HCT116 (cell line): Measurements from ENCODE around the gene IL1RN. TPM values are rescaled to one million over a fixed set of nuclear protein-coding genes. Genes with fewer than 3 reads are reported as not detected.

Experiments
- ATAC-seq: fragments of 200-7000 bp; cut with Tn5 transposase; 2 replicates; pipeline ENCODE4 v1.9.1; 2020; ENCODE audit warnings: mild to moderate bottlenecking, moderate library complexity
- BruUV-seq: library from RNA; stranded (reverse); fragments of 400-500 nt; replicated peaks from 2 replicates; lab custom pipeline; 2021; lab: Mats Ljungman, UMichigan
- CTCF ChIA-PET: fragments of 300-600 bp; sonication (Branson Sonifier 250); formaldehyde crosslinking; loops from one replicate; lab custom pipeline; 2021; ENCODE audit warnings: antibody characterized with exemption; lab: Charles Lee
- POLR2A ChIA-PET: fragments of 300-600, 350-600 bp; sonication (Branson Sonifier 250); formaldehyde crosslinking; loops from one replicate; lab custom pipeline; 2021; ENCODE audit warnings: antibody characterized with exemption; lab: Charles Lee
- RAD21 ChIA-PET, 2 experiments: fragments of 300-600 bp; sonication (Branson Sonifier 250); formaldehyde crosslinking; loops; one replicate each; lab custom pipeline; 2023; ENCODE audit warnings: low total read pairs in 2 of 2; ENCODE audit not compliant: uncharacterized antibody in 2 of 2, unreplicated experiment in 2 of 2, low non-redundant PET in 1 of 2; lab: Charles Lee
- DNase-seq: peaks from one replicate; pipeline ENCODE4 v3.0.0-alpha.2; 2010; ENCODE audit warnings: low read depth, low spot score
- H2AFZ ChIP-seq: fragments of 200-600 bp; shearing (Covaris generic), sonication (generic); 2 replicates; pipeline ENCODE4 v1.6.1; 2017; ENCODE audit warnings: low read depth, mixed run types, mixed read lengths, antibody characterized with exemption, low read length; ENCODE audit not compliant: poor library complexity, severe bottlenecking
- H3K27ac ChIP-seq: 2 replicates; pipeline ENCODE4 v1.5.1; 2012; ENCODE audit warnings: low read depth, low read length
- H3K27me3 ChIP-seq: fragments of 200-600 bp; sonication (generic); 2 replicates; pipeline ENCODE4 v1.6.1; 2016; ENCODE audit warnings: mixed run types, low read length, mixed read lengths; ENCODE audit not compliant: insufficient read depth
- H3K36me3 ChIP-seq, 2 experiments: fragments of 200-500 bp in 1 of 2; fragments of 200-600 bp in 1 of 2; sonication (Bioruptor generic) in 1 of 2; sonication (generic) in 1 of 2; 2 replicates each; pipeline versions ENCODE4 v1.5.1 to v1.6.1; 2014 to 2016; ENCODE audit warnings: low read length in 2 of 2, inconsistent platforms in 1 of 2, mixed read lengths in 1 of 2, mixed run types in 1 of 2; ENCODE audit not compliant: insufficient read depth in 2 of 2, control insufficient read depth in 1 of 2
- H3K4me1 ChIP-seq, 2 experiments: fragments of 200-600 bp in 1 of 2; sonication (generic) in 1 of 2; 2 replicates each; pipeline versions ENCODE4 v1.5.1 to v1.6.1; 2012 to 2017; ENCODE audit warnings: low read length in 2 of 2, inconsistent platforms in 1 of 2, mild to moderate bottlenecking in 1 of 2, mixed read lengths in 1 of 2, mixed run types in 1 of 2, moderate library complexity in 1 of 2; ENCODE audit not compliant: insufficient read depth in 2 of 2, control insufficient read depth in 1 of 2
- H3K4me2 ChIP-seq: fragments of 200-600 bp; sonication (generic); 2 replicates; pipeline ENCODE4 v1.6.1; 2017; ENCODE audit warnings: mixed run types, low read length, mixed read lengths
- H3K4me3 ChIP-seq, 2 experiments: fragments of 200-600 bp in 1 of 2; sonication (generic) in 1 of 2; replicated peaks in 1 of 2; 2 replicates each; pipeline ENCODE4 v1.5.1; 2011 to 2016; ENCODE audit warnings: low read length in 2 of 2, control low read depth in 1 of 2, low read depth in 1 of 2, mild to moderate bottlenecking in 1 of 2, mixed read lengths in 1 of 2, mixed run types in 1 of 2
- H3K79me2 ChIP-seq: fragments of 200-600 bp; sonication (generic); 2 replicates; pipeline ENCODE4 v1.6.1; 2017; ENCODE audit warnings: mild to moderate bottlenecking, mixed run types, low read length, moderate library complexity, mixed read lengths; ENCODE audit not compliant: insufficient read depth
- H3K9ac ChIP-seq: fragments of 200-600 bp; sonication (generic); 2 replicates; pipeline ENCODE4 v1.6.1; 2016; ENCODE audit warnings: low read length, mixed read lengths
- H3K9me2 ChIP-seq: fragments of 200-600 bp; sonication (generic), shearing (Covaris generic); 2 replicates; pipeline ENCODE4 v1.6.1; 2017; ENCODE audit warnings: mixed run types, mild to moderate bottlenecking, moderate library complexity; ENCODE audit not compliant: insufficient read depth
- H3K9me3 ChIP-seq, 2 experiments: fragments of 200-500 bp in 1 of 2; fragments of 200-600 bp in 1 of 2; sonication (Bioruptor generic) in 1 of 2; sonication (generic) in 1 of 2; 2 replicates each; pipeline ENCODE4 v1.6.1; 2014 to 2017; ENCODE audit warnings: low read length in 2 of 2, mixed read lengths in 2 of 2, inconsistent platforms in 1 of 2, low read depth in 1 of 2, mild to moderate bottlenecking in 1 of 2, mixed run types in 1 of 2, moderate library complexity in 1 of 2; ENCODE audit not compliant: control insufficient read depth in 1 of 2, insufficient read depth in 1 of 2
- H4K20me1 ChIP-seq: fragments of 200-600 bp; sonication (generic), shearing (Covaris generic); 2 replicates; pipeline ENCODE4 v1.6.1; 2017; ENCODE audit warnings: mixed run types, mild to moderate bottlenecking, moderate library complexity; ENCODE audit not compliant: insufficient read depth
- EGR1 ChIP-seq: IDR thresholded peaks from 2 replicates; pipeline ENCODE4 v1.6.1; 2012; ENCODE audit warnings: low read depth
- MAX ChIP-seq: IDR thresholded peaks from 2 replicates; pipeline ENCODE4 v1.6.1; 2012
- POLR2AphosphoS5 ChIP-seq: IDR thresholded peaks from 2 replicates; pipeline ENCODE4 v1.6.1; 2011; ENCODE audit warnings: mild to moderate bottlenecking, low read depth, low read length, moderate library complexity
- SP1 ChIP-seq: IDR thresholded peaks from 2 replicates; pipeline ENCODE4 v1.6.1; 2012; ENCODE audit warnings: low read depth
- ZFX ChIP-seq: fragments of 450-650 bp; IDR thresholded peaks from 2 replicates; pipeline ENCODE4 v1.6.1; 2017
- intact Hi-C: fragments of 100-400 bp; cut with micrococcal nuclease; formaldehyde crosslinking; loops from 2 replicates; pipeline ENCODE4 v1.10.0; 2022
- total RNA-seq: library from RNA; stranded (reverse); gene quantifications from one replicate; pipeline ENCODE4 v1.2.1, GENCODE V29; 2021; ENCODE audit not compliant: unreplicated experiment

Gene IL1RN
- total RNA-seq, 1 experiment from 2014 or later: 0.25 TPM

GRCh38 chr2:113157118-113157896, 29.9 kb downstream of the IL1RN start:
- ChIA-PET POLR2A (interaction anchor here (0.6 to 1.9 kb wide), 5 partner anchors 19 to 47 kb away, joined by 3 to 8 read pairs (median 5); no protein-coding TSS in a partner anchor), RAD21 (interaction anchor here in 1 of 2 experiments (1.2 kb wide), 1 partner anchor 19 kb away, joined by 4 read pairs; no protein-coding TSS in a partner anchor)
- Histone ChIP-seq H3K27me3 (no peaks in the 10 kb centered on the region), H3K9me3 (no peaks in the 10 kb centered on the region), H3K79me2 (no peaks in the 10 kb centered on the region), H3K4me1 (peaks cover 22 to 35% of the 10 kb centered on the region in 2 experiments; a peak in 3 of 4 replicates), H2AFZ (peak overlapping the region; percentile 71)
- TF ChIP-seq MAX: peak; percentile 15; the same call in 1 of the 2 replicates
- peak; percentile 31; the same call in 1 of the 2 replicates for TF ChIP-seq POLR2AphosphoS5
- peak; percentile 77 for TF ChIP-seq ZFX
- TF ChIP-seq SP1: no peak
- TF ChIP-seq EGR1: peak; percentile 71
- TF ChIP-seq, all 23 proteins: peak for 4
- CTCF ChIA-PET: interaction anchor here (0.7 to 5.3 kb wide), 5 partner anchors 19 to 79 kb away, joined by 3 to 51 read pairs (median 4); no protein-coding TSS in a partner anchor
- Histone ChIP-seq H3K4me3 (peak overlapping the region; percentile 66 to 74), H3K36me3 (no peaks in the 10 kb centered on the region), H3K27ac (peak overlapping the region; percentile 80), H3K9ac (peak overlapping the region; percentile 77), H4K20me1 (no peaks in the 10 kb centered on the region), H3K4me2 (peak overlapping the region; percentile 100), H3K9me2 (no peaks in the 10 kb centered on the region)
- no TSS peak for BruUV-seq
- peak; percentile 84 for ATAC-seq
- no peak for DNase-seq
- intact Hi-C loops: loop anchor here (5.0 kb wide), 1 partner anchor 40 kb away; no protein-coding TSS in a partner anchor
